HG03280 (cell line): ENCODE data around the gene FASN.

Experiments used
- ATAC-seq: cut with Tn5 transposase; IDR thresholded peaks from one replicate; pipeline ENCODE4 v1.9.1; 2021; ENCODE audit warnings: mild to moderate bottlenecking, moderate library complexity; ENCODE audit not compliant: unreplicated experiment

Gene FASN

DNA sequence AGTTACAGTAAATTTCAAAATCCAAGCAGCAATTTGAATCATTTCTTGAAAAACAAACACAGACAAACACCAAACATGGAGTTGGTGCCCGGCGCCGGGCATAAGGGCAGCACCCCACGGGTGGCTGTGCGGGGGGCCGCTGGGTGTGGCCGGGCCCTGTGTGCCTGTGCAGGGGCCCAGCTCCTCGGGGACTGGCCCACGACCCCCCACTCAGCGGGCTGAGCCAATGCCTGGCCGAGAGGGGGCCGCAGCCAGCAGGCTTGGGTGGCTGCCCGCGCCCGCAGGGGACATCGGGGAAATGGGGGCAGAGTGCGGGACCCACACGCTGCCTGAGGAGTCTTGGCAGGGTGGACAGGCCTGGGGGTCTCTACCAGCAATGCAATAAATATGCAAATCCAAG, 19.6 kb downstream of the FASN start:
- ATAC-seq: no peak

- ATAC-seq: no peak
Measured at GRCh38 chr17:82077617-82078358, 20.2 kb downstream of the FASN start.

GRCh38 chr17:82076785-82077591, 21.0 kb downstream of the FASN start:
- no peak for ATAC-seq

DNA sequence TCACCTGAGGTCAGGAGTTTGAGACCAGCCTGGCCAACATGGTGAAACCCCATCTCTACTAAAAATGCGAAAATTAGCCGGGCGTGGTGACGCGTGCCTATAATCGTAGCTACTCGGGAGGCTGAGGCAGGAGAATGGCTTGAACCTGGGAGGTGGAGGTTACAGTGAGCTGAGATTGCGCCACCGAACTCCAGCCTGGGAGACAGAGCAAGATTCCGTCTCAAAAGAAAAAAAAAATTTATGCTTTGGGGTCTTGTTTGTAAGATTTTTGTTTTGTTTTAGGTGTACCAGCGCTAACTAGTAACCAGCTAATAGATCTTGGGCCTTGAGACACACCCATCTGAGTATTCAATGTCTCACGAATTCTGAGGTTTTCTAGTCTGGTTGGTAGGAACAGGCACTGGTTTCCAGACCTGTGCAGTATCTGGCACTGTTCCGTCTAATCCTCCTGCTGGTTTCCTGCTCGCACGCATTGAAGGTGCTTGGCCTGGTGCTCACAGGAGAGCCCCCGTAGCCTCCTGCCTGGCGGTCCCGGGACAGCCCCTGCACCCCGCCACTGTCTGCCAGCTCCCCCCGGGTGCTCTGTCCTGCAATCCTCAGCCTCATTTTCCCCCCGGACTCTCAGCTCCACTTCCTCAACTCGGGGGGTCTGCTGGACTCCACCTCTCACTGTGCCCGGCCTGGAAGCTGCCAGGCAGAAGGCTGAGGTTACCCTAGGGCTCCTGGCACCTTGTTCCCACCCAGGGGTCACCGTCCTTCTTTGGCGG, 21.8 kb downstream of the FASN start:
- ATAC-seq: no peak

GRCh38 chr17:82073446-82073845, 24.6 kb downstream of the FASN start:
- ATAC-seq: no peak

DNA sequence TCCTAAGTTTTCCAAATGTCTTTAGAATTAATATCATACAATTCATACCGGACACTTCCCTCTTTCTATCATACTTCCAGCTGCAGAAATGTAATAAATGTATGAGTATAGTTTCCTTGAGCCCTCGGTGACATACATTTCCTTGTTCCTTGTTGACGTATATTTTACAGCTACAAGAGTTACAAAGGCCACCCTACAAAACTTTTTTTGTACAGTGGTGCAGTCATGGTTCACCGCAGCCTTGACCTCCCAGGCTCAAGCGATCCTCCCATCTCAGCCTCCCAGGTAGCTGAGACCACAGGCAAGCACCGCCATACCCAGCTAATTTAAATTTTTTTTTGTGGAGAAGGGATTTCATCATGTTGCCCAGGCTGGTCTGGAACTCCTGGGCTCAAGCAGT, 25.2 kb downstream of the FASN start:
- ATAC-seq: no peak

- no peak for ATAC-seq
Measured at GRCh38 chr17:82070611-82071010, 27.4 kb downstream of the FASN start.

GRCh38 chr17:82065638-82066303, 32.3 kb downstream of the FASN start, which contains the start of gene DUS1L:
TSS of gene DUS1L (minus strand) at chr17:82065804. CDS start at chr17:82065059, 745 bp downstream.
- peak; percentile 81 for ATAC-seq

GRCh38 chr17:82065193-82065637, 32.8 kb downstream of the FASN start:
- peak; percentile 14 for ATAC-seq

GRCh38 chr17:82064433-82065192, 33.4 kb downstream of the FASN start:
- ATAC-seq: no peak

DNA sequence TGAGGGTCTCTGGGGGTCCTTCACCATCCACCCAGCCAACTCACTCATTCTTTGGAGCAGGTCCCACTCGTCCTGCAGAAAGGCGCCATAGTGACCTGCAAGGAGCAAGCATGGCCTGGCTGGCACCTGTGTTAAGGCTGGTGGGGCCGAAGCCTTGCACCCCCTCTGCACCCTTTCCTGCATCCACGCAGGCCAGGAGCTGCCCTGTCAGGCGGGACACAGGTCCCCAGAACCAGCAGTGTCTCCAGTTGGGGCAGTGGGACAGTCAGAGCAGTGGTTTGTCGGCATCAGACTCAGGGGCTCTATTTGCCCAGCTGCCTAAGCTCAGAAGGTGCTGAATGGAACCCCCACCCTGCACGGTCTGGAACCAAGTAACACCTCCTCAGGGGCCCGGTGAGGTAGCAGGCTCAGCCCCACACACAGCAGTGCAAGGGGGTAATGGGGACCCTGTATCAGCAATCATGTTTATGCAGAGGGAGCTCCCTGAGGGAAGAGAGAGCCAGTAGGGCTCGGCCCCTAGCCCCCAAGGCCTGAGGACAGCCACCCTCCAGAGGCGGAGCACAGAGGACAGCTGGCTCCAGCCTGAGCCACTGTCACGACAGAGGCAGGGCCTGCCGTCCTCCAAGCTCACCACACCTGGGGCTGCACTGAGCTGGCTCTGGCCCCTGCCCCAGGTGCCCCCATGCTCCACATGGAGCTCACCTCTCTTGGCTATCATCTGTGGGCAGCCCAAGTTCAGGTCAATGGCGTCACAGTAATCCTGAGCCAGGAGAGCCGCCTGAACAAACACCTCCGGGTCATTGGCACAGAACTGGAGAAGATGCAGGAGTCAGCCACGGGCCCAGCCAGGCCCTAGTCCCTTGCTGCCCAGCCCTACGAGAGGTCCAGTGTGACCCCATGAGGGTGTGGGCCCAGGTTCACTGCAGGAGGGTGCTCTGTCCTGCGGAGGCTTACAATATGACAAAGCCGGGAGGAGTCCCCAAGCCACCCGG, 34.3 kb downstream of the FASN start:
- no peak for ATAC-seq

- no peak for ATAC-seq
Measured at GRCh38 chr17:82062984-82063368, 35.1 kb downstream of the FASN start.

DNA sequence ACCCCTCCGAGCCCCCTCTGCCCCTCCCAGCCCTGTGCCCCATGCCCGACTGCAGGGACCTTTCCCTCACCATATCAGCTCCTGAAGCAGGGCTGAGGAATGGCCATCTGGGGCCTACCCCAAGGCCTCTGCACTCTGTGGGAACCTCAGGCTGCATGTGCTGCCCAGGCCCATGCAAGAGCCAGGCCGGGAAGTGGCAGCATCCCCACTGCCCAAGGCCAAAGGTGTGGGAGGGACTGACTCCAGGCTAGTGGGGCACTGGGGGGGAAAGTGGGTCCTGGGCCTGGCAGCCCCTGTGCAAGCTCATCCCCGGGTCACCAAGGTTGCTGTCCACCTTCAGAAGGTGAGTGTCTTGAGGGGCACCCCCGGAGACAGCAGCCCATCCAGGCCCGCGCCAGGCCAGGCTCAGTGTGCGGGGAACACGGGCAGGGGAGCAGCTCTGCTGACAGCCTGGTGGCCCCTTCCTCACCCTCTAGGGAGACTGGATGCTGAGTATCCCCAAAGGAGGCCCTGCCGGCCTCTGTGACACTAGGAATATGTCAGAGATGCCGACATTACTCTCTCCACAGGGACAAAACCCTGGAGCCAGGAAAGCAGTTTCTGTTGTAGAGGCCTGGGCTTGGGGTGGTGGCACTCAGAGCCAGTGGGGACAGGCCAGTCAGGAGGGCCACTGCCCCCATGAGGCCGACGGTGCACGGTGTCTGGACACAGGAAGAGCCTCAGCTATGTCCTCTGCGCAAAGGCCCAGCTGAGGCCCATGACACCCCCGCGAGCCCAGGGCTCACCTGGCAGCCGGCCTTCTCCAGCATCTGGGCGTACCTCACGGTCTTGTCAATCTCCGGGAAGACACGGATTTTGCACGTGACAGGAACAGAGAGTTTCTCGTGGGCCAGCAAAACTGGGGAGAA, 35.7 kb downstream of the FASN start:
- no peak for ATAC-seq

GRCh38 chr17:82061047-82061925, 36.8 kb downstream of the FASN start:
- ATAC-seq: no peak

- no peak for ATAC-seq
Measured at GRCh38 chr17:82060614-82061013, 37.4 kb downstream of the FASN start.

DNA sequence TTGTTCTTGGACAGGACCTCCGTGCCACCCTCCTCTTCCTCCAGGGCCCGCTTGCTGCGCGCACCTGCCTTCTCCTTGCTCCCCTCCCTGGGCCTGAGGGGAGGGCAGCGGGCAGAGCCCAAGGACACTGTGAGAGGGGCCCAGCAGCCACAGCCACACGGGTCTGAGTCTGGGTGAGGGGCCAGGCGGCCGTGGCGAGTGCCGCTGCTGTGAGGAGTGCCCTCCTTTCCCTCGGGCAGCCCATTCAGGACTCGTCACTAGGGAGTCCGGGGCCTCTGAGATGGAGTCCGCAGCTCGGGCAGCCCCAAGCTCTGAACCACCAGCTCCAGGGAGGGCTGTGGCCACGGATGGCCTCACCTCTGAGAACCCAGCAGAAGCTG, 38.0 kb downstream of the FASN start:
- ATAC-seq: no peak
